HepG2 (cell line): ENCODE results near the gene SKI. TPM values are rescaled to one million over a fixed set of nuclear protein-coding genes. Genes with fewer than 3 reads are reported as not detected.

ENCODE experiments used
- CHD4 ChIP-seq: fragments of 200-600 bp; sonication (generic); IDR thresholded peaks from 2 replicates; pipeline ENCODE4 v1.7.0; 2017; ENCODE audit warnings: mild to moderate bottlenecking, low read length, borderline replicate concordance
- FOSL2 ChIP-seq: sonication (generic); formaldehyde crosslinking; IDR thresholded peaks from 2 replicates; pipeline ENCODE4 v1.4.0; 2020; ENCODE audit warnings: missing genetic modification reagents
- FOXO4 ChIP-seq: sonication (generic); formaldehyde crosslinking; conservative IDR thresholded peaks from 2 replicates; pipeline ENCODE4 v1.8.1; 2023; ENCODE audit warnings: missing genetic modification reagents
- HMG20B ChIP-seq: conservative IDR thresholded peaks from 2 replicates; pipeline ENCODE4 v1.6.1; 2016; ENCODE audit warnings: missing genetic modification reagents, missing compliant biosample characterization
- HNF4A ChIP-seq: sonication (generic); formaldehyde crosslinking; IDR thresholded peaks from 2 replicates; pipeline ENCODE4 v1.4.0; 2020; ENCODE audit warnings: missing genetic modification reagents
- RXRB ChIP-seq: IDR thresholded peaks from 2 replicates; pipeline ENCODE4 v1.6.1; 2016; ENCODE audit warnings: borderline replicate concordance, missing genetic modification reagents, missing compliant biosample characterization
- TIGD3 ChIP-seq: sonication (generic); formaldehyde crosslinking; IDR thresholded peaks from 2 replicates; pipeline ENCODE4 v1.5.1; 2020; ENCODE audit warnings: mild to moderate bottlenecking, missing genetic modification reagents, borderline replicate concordance
- ZNF3 ChIP-seq: IDR thresholded peaks from 2 replicates; pipeline ENCODE4 v1.7.0; 2017; ENCODE audit warnings: inconsistent platforms
- ZNF407 ChIP-seq: sonication (generic); formaldehyde crosslinking; IDR thresholded peaks from one replicate; pipeline ENCODE4 v1.5.1; 2020; ENCODE audit warnings: mild to moderate bottlenecking, missing genetic modification reagents; ENCODE audit errors: not compliant biosample characterization
- ZNF580 ChIP-seq: IDR thresholded peaks from 2 replicates; pipeline ENCODE4 v1.6.1; 2016; ENCODE audit warnings: low read depth, borderline replicate concordance
- ZNF660 ChIP-seq: sonication (generic); formaldehyde crosslinking; IDR thresholded peaks from 2 replicates; pipeline ENCODE4 v1.5.1; 2020; ENCODE audit warnings: mild to moderate bottlenecking, low read depth, missing genetic modification reagents, borderline replicate concordance
- ZSCAN12 ChIP-seq: sonication (generic); formaldehyde crosslinking; IDR thresholded peaks from 2 replicates; pipeline ENCODE4 v1.9.0; 2021; ENCODE audit warnings: mild to moderate bottlenecking, missing genetic modification reagents
- polyA plus RNA-seq, 8 experiments: library from polyadenylated mRNA; depleted of rRNA in 3 of 8; stranded (reverse) in 7 of 8; unstranded in 1 of 8; fragments of >200 nt; fragmentation: Illumina TruSeq in 4 of 8; extraction: Trizol in 4 of 8; gene quantifications; 2 replicates each; pipeline versions ENCODE4 v1.2.1 to v1.2.3, GENCODE V29; 2011 to 2016; ENCODE audit warnings: low read depth in 4 of 8, missing spikeins in 1 of 8, mixed read lengths in 1 of 8; ENCODE audit not compliant: insufficient read depth in 1 of 8
- total RNA-seq, 5 experiments: library from RNA; depleted of rRNA; stranded (reverse); fragments of >200 nt; fragmentation: Illumina TruSeq; extraction: Trizol; gene quantifications; 2 replicates each; pipeline ENCODE4 v1.2.3, GENCODE V29; 2016; ENCODE audit warnings: low read depth in 1 of 5

Gene SKI
- total and polyA plus RNA-seq, 2 of the 13 experiments (the other 11 are each of a cell fraction or from before 2014, with no cell fraction given) = 4.7 to 6.9 TPM

- TF ChIP-seq ZNF407 (CRISPR knock-in tag) (no peak), HMG20B (no peak), ZNF3 (CRISPR knock-in tag) (no peak), ZNF580 (CRISPR knock-in tag) (no peak), FOXO4 (CRISPR knock-in tag) (no peak), FOSL2 (CRISPR knock-in tag) (no peak), HNF4A (no peak), RXRB (no peak), ZSCAN12 (no peak), ZNF660 (CRISPR knock-in tag) (no peak), TIGD3 (no peak), CHD4 (no peak)
- TF ChIP-seq, all 625 proteins: peak for 0
Measured at GRCh38 chr1:2253036-2253796, 25.1 kb downstream of the SKI start (continued).
